ENCODE data around the gene FSTL5. TPM values are rescaled to one million over a fixed set of nuclear protein-coding genes. Genes with fewer than 3 reads are reported as not detected.

Gene FSTL5
- total and polyA plus RNA-seq, 4 donors, result 0.01 to 0.08 TPM; not detected in 2

DNA sequence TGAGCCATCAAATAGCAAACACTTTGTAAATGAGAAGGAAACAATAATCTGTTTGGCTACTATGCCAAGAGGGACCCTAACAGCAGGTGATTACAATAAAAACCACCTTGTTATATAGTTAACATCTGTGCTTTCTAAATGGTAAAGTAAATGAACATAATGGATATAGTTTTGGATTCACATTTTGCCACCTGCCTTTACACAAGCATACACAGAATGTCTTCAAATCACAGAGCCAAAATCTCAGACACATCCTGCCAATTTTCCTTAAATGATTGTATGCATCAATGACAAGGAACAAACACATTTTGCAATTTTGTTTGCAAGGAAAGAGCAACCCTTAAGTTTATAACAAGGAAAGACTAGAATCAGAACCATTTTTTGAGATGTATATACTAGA lies 334.2 kb downstream of the FSTL5 start:
- no peaks in the 10 kb centered on the region for H3K36me3 ChIP-seq (ENCODE audit: control insufficient read depth in 4 of 4, insufficient read depth in 3 of 4, low read depth in 1 of 4, low read length in 3 of 4)
- no peaks in the 10 kb centered on the region for H3K27me3 ChIP-seq (ENCODE audit: control insufficient read depth in 4 of 4, insufficient read depth in 4 of 4, low read length in 3 of 4)
- no peaks in the 10 kb centered on the region for H3K4me1 ChIP-seq (ENCODE audit: control insufficient read depth in 4 of 4, insufficient read depth in 4 of 4, low read length in 3 of 4)
- no peak for TF ChIP-seq HNF4A (conservative IDR thresholded peaks at IDR 0.05)
- TF ChIP-seq, protein P1, sequence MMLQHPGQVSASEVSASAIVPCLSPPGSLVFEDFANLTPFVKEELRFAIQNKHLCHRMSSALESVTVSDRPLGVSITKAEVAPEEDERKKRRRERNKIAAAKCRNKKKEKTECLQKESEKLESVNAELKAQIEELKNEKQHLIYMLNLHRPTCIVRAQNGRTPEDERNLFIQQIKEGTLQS (IDR thresholded peaks at IDR 0.05), result no peak
- TF ChIP-seq JUND (IDR thresholded peaks at IDR 0.05), result no peak
- TF ChIP-seq, protein P2, sequence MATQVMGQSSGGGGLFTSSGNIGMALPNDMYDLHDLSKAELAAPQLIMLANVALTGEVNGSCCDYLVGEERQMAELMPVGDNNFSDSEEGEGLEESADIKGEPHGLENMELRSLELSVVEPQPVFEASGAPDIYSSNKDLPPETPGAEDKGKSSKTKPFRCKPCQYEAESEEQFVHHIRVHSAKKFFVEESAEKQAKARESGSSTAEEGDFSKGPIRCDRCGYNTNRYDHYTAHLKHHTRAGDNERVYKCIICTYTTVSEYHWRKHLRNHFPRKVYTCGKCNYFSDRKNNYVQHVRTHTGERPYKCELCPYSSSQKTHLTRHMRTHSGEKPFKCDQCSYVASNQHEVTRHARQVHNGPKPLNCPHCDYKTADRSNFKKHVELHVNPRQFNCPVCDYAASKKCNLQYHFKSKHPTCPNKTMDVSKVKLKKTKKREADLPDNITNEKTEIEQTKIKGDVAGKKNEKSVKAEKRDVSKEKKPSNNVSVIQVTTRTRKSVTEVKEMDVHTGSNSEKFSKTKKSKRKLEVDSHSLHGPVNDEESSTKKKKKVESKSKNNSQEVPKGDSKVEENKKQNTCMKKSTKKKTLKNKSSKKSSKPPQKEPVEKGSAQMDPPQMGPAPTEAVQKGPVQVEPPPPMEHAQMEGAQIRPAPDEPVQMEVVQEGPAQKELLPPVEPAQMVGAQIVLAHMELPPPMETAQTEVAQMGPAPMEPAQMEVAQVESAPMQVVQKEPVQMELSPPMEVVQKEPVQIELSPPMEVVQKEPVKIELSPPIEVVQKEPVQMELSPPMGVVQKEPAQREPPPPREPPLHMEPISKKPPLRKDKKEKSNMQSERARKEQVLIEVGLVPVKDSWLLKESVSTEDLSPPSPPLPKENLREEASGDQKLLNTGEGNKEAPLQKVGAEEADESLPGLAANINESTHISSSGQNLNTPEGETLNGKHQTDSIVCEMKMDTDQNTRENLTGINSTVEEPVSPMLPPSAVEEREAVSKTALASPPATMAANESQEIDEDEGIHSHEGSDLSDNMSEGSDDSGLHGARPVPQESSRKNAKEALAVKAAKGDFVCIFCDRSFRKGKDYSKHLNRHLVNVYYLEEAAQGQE (IDR thresholded peaks at IDR 0.05), result no peak
- TF ChIP-seq FOXA1 (IDR thresholded peaks at IDR 0.05), result no peak
- H3K27ac ChIP-seq (ENCODE audit: low read depth in 1 of 2, low read length in 2 of 2), result no peak overlapping the region
- no peak overlapping the region for H3K9ac ChIP-seq (ENCODE audit: low read depth in 1 of 2, low read length in 2 of 2)
- DNase-seq (ENCODE audit: low spot score), result no peak
- H3K4me3 ChIP-seq (ENCODE audit: low read depth in 1 of 3, low read length in 3 of 3), result no peak overlapping the region
- H3K9me3 ChIP-seq (ENCODE audit: control insufficient read depth in 4 of 4, low read length in 3 of 4), result no peaks in the 10 kb centered on the region

DNA sequence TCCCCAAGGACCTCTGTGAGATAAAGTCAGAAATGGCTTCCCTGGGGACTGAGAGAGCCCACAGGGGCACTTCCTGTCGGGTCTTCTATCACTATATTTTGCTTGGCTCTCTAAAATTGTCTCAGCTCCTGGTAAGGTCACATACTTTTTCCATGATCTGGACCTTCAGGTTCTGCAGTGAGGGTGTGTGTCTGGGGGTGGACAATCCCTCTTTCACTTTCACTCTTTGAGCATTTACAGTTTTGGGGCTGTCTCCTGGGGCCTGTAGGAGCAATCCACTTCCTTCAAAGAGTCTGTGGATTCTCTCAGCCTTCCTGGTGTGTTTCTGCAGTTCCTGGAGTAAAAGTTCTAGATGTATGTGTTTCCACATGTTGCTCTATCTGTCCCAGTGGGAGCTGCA lies 335.7 kb downstream of the FSTL5 start:
- Histone ChIP-seq H3K4me3 (ENCODE audit: low read depth in 1 of 3, low read length in 3 of 3) (no peak overlapping the region), H3K36me3 (ENCODE audit: control insufficient read depth in 4 of 4, insufficient read depth in 3 of 4, low read depth in 1 of 4, low read length in 3 of 4) (no peaks in the 10 kb centered on the region), H3K27ac (ENCODE audit: low read depth in 1 of 2, low read length in 2 of 2) (no peak overlapping the region), H3K9me3 (ENCODE audit: control insufficient read depth in 4 of 4, low read length in 3 of 4) (peaks cover 0 to 4% (median 3%) of the 10 kb centered on the region in 4 donors), H3K9ac (ENCODE audit: low read depth in 1 of 2, low read length in 2 of 2) (no peak overlapping the region), H3K27me3 (ENCODE audit: control insufficient read depth in 4 of 4, insufficient read depth in 4 of 4, low read length in 3 of 4) (no peaks in the 10 kb centered on the region), H3K4me1 (ENCODE audit: control insufficient read depth in 4 of 4, insufficient read depth in 4 of 4, low read length in 3 of 4) (no peaks in the 10 kb centered on the region)
- 68% methylated on average over 1 of the region's 1 CpG for WGBS
- TF ChIP-seq, protein P3, sequence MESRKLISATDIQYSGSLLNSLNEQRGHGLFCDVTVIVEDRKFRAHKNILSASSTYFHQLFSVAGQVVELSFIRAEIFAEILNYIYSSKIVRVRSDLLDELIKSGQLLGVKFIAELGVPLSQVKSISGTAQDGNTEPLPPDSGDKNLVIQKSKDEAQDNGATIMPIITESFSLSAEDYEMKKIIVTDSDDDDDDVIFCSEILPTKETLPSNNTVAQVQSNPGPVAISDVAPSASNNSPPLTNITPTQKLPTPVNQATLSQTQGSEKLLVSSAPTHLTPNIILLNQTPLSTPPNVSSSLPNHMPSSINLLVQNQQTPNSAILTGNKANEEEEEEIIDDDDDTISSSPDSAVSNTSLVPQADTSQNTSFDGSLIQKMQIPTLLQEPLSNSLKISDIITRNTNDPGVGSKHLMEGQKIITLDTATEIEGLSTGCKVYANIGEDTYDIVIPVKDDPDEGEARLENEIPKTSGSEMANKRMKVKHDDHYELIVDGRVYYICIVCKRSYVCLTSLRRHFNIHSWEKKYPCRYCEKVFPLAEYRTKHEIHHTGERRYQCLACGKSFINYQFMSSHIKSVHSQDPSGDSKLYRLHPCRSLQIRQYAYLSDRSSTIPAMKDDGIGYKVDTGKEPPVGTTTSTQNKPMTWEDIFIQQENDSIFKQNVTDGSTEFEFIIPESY (IDR thresholded peaks at IDR 0.05), result no peak
- TF ChIP-seq RAD21 (IDR thresholded peaks at IDR 0.05) (no peak), FOXA1 (IDR thresholded peaks at IDR 0.05) (no peak), SP1 (IDR thresholded peaks at IDR 0.05) (no peak), EGR1 (IDR thresholded peaks at IDR 0.05; ENCODE audit: low read depth in 2 of 2) (no peak), FOXA2 (IDR thresholded peaks at IDR 0.05) (no peak), TAF1 (conservative IDR thresholded peaks at IDR 0.05) (no peak), JUND (IDR thresholded peaks at IDR 0.05) (no peak), RXRA (IDR thresholded peaks at IDR 0.05) (no peak), GABPA (IDR thresholded peaks at IDR 0.05 in 1 of 2, conservative IDR thresholded peaks at IDR 0.05 in 1 of 2) (no peak), HNF4A (conservative IDR thresholded peaks at IDR 0.05) (no peak), YY1 (IDR thresholded peaks at IDR 0.05) (no peak), HNF4G (IDR thresholded peaks at IDR 0.05) (no peak)
- TF ChIP-seq, protein P4, sequence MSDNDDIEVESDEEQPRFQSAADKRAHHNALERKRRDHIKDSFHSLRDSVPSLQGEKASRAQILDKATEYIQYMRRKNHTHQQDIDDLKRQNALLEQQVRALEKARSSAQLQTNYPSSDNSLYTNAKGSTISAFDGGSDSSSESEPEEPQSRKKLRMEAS (IDR thresholded peaks at IDR 0.05), result no peak
- TF ChIP-seq, protein P2 (IDR thresholded peaks at IDR 0.05), result no peak
- TF ChIP-seq, protein P5, sequence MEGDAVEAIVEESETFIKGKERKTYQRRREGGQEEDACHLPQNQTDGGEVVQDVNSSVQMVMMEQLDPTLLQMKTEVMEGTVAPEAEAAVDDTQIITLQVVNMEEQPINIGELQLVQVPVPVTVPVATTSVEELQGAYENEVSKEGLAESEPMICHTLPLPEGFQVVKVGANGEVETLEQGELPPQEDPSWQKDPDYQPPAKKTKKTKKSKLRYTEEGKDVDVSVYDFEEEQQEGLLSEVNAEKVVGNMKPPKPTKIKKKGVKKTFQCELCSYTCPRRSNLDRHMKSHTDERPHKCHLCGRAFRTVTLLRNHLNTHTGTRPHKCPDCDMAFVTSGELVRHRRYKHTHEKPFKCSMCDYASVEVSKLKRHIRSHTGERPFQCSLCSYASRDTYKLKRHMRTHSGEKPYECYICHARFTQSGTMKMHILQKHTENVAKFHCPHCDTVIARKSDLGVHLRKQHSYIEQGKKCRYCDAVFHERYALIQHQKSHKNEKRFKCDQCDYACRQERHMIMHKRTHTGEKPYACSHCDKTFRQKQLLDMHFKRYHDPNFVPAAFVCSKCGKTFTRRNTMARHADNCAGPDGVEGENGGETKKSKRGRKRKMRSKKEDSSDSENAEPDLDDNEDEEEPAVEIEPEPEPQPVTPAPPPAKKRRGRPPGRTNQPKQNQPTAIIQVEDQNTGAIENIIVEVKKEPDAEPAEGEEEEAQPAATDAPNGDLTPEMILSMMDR (IDR thresholded peaks at IDR 0.05; ENCODE audit: low read depth, low read length, missing input control), result no peak
- TF ChIP-seq, protein P1 (IDR thresholded peaks at IDR 0.05), result no peak
- DNase-seq (ENCODE audit: low spot score), result no peak
